Epidermal melanocyte (primary cell): ENCODE data around the gene TMEM127.
"Not testable (repeated sequence)": the region's sequence is repeated elsewhere in the genome, so short reads cannot be mapped to it uniquely, and the experiment has no call there.

Source experiments
- DNase-seq: peaks from one replicate; pipeline ENCODE4 v3.0.0; 2011; ENCODE audit warnings: low spot score; ENCODE audit not compliant: insufficient read length

Gene TMEM127

DNA sequence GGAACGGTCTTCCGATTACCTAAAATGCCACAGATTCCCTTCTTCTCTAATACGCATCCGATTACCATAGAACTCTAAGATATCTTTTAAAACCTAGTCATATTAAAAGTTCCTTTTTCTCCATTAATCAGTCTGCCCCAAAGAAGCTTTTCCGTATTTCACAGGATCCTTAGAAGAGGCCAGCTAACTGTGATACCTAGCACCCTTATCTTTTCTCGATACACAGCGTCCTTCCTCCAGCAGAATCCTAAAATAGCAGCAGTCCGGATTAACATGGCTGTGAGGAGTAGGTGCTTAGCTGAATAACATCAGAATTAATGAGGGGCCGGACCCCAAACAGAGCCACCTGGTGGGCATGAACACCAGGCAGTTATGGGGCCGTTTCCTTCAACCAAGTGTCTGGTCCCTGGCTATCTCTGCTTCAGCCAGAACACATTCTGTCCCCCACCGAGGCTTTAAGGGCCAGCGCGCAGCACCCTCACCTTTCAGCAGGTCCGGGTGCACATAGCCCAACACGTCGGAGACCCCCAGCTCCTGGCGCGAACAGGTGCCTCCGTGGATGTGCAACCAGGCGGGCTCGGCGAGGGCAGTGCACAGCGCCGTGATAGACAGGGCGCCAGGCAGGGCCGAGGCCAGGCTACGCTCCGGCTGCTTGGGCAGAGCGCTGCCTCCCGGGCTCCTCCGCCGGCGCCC is 995 bp downstream of the TMEM127 start:
- peak; percentile 41 for DNase-seq

- DNase-seq: no peak
Observed at GRCh38 chr2:96264086-96264485, 1.7 kb downstream of the TMEM127 start.

DNA sequence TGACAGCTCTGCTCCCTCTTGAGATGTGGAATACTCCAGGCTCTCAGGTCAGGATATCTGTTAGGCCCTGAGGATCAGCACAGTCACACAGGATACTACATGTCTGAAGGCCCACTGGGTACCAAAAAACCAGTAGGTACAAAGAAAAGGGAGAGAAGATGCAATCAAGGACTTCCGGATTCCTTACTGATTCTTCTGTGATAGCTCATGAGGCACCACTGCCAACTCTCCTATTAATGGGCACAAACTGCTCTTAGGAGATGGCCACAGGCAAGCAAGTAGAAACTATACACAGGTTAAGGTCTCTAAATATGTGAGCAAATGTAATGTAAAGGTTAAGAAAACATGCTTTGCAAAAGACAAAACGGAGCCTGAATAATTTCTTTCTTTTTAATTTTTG is 3.5 kb downstream of the TMEM127 start:
- DNase-seq: no peak

DNA sequence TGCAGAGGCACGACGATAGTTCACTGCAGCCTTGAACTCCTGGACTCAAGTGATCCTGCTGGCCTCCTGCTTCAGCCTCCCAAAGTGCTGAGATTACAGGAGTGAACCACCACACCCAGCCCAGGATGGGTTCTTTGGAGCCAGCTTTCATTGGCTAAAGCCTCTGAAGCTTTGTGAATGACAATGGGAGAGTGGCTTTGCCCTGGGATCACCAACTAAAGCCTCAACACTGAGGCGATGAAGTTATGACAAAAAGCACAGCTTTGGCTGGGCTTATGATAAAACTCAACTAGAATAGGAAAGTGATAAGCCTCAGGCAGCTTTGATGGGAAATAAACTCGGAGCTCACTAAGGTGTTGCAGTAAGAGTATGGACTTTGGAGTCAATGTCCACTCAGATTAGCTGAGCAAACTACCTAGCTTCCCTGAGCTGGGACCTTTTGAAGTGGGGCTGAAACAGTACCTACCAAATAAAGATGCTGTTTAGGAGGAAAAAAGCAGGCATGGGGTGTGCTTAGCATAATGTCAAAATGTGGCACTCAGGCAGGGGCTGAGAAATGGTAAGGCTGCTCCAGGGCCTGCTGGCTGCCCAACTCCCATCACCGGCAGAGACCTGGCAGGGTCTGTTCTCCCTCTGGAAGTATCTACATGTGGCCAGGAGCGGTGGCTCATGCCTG is 4.3 kb downstream of the TMEM127 start:
- DNase-seq: no peak

- DNase-seq: peak; percentile 69
Observed at GRCh38 chr2:96260387-96261260, 5.2 kb downstream of the TMEM127 start.

- DNase-seq: no peak
Observed at GRCh38 chr2:96259497-96259921, 6.3 kb downstream of the TMEM127 start.

DNA sequence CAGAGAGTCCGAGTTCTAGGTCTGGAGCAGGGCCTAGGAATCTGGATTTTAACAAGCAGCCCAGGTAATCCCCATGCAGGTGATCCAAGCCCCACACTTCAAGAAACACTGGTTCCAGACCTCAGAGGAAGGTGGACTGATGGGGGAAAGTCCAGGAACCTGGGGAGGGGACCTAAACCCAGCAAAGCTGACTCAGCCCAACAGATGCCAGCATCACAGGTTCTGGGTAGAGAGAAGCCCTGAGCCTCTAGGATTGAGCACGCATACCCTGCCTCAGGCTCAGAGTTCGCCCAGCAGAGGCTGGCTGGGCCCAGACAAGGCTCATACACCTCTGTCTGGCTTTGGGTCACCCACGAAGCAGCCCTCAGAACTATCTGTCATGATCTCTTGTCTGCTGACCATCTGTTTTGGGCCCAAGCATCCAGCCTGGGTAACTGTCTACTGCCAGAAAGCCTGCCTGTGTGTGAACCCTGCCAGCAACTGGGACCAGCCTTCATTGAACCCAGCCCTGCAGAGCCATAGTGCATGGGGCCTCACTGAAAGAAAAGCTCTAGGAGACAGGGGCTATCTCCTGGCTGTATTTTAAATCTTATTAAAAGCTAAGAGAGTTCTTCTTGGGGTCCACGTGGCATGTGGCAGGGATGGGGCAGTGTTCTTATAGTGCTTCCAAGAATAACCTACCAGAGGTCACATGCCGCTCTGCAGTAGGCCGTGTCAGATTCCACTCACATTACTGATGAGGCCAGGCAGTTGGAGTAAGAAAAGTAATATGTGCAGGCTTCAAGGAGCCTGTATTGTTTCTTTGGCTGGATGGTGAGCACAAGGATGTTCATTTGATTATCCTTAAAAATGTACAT is 7.4 kb downstream of the TMEM127 start:
- no peak for DNase-seq

DNA sequence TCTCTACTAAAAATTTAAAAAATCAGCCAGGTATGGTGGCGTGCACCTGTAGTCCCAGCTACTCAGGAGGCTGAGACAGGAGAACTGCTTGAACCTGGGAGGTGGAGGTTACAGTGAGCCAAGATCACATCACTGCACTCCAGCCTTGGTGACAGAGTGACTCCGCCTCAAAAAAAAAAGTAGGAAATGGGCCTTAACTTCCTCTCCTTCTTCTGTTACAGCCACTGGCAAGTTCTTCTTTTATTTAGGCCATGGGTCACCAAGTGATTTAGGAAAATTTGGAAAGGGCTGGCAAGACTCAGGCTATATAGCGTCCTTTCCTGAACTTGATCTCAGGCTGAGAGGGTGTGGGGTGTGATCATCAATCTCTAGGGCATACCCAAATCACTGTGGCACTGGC is 8.1 kb downstream of the TMEM127 start:
- not testable (repeated sequence) for DNase-seq

- no peak for DNase-seq
Observed at GRCh38 chr2:96256611-96257113, 9.1 kb downstream of the TMEM127 start.

GRCh38 chr2:96254571-96254970 is 11.2 kb downstream of the TMEM127 start:
- DNase-seq: no peak

DNA sequence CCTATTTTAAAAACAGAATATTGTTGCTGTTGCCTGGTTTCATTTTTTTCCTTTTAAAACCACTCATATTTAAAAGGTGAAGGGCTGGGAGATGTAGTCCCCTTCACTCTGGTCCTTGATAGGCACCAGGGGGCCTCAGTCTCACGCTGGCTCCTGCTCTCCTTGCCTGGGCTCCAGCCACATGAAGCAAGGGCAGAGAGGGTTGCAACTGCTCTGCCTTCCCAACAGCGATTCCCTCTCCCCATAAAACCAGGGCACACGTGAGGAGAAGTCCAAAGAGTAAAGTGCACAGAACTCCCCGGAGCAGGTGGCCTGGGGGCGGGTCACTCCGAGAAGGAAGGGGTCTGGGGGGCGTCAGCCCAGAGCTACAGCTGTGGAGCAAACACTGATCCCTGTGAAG is 12.8 kb downstream of the TMEM127 start:
- no peak for DNase-seq

- DNase-seq: no peak
Observed at GRCh38 chr2:96252526-96252925, 13.3 kb downstream of the TMEM127 start.

DNA sequence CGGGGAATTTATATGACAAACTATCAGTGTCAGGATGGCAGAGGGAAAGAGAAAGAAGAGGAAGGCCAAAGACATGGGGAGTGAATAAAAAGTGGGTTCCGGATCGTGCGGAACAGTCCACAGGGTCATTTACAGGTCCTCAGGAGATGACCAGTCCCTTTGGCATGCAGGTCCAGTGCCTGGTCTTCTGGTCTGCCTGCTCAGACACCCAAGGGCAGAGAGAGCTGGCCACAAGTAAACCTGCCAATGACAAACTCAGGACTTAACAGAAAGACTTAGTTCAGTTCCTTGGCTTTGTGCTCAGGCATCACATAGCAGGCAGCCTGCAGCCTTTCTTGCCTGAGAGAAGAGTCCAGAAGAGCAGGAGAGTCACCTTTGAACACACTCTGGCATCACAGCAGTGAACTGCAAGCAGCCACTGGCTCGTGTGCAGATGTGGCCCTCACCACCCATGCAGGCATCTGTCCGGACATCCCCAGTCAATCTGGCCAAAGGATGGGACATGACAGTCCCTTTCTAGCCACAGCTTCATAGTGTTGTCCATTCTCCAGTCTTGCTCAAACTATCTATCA is 14.0 kb downstream of the TMEM127 start:
- DNase-seq: peak; percentile 49

GRCh38 chr2:96250188-96250587 is 15.6 kb downstream of the TMEM127 start:
- no peak for DNase-seq

- peak; percentile 43 for DNase-seq
Observed at GRCh38 chr2:96249654-96250053, 16.1 kb downstream of the TMEM127 start.

- DNase-seq: no peak
Observed at GRCh38 chr2:96248624-96249023, 17.2 kb downstream of the TMEM127 start.

DNA sequence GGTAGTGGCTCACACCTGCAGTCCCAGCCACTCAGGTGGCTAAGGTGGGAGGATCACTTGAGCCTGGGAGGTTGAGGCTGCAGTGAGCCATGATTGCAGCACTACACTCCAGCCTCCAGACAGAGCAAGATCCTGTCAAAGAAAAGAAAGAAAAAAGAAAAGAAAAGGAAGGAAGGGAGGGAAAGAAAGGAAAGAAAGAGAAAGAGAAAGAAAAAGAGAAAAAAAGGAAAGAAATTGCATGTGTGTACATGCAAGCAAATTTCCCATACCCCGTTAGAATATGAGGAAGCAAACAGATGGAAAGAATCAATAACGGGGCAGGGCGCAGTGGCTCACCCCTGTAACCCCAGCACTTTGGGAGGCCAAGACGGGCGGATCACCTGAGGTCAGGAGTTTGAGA is 17.9 kb downstream of the TMEM127 start:
- DNase-seq: no peak

- DNase-seq: no peak
Observed at GRCh38 chr2:96247009-96247408, 18.8 kb downstream of the TMEM127 start.

DNA sequence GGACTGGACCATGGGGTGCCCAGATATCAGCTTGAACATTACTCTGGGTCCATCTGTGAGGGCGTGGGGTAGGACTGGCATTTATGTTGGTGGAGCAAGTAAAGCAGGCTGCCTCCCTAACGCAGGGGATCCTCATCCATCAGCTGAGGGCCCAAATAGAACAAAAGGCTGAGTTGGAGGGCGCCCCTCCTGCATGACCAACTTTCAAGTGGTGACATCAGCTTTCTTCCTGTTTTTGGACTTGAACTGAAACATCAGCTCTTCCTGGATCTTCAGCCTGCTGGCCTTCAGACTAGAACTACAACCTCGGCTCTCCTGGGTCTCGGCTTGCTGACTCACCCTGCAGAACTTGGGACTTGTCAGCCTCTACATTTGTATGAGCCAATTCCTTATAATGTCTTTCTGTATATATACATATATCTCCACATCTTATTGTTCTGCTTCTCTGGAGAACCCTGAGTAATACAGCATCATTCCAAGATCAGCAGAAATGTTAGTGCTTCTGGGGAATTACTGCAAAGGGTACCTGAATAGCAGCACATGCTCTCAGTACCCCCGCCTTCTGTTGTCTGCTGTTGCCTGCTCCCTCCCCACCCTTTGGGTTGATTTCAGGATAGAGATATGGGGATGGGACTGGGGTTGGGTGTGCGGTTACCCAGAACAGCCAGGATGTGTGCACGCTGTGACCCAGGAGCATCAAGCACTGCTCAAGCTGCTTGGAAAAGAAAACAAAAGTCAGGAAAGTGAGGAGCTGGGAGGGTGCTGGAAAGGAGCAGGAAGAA is 20.0 kb downstream of the TMEM127 start:
- no peak for DNase-seq

DNA sequence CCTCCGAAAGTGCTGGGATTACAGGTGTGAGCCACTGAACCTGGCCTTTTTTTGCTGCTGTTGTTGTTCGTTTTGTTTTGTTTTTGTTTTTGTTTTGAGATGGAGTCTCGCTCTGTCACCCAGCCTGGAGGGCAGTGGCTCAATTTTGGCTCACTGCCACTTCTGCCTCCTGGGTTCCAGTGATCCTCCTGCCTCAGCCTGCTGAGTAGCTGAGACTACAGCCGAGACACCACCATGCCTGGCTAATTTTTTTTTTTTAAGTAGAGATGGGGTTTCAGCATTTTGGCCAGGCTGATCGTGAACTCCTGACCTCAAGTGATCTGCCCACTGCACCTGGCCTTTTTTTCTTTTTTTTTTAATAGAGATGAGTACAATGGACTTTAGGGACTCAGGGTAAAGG is 22.0 kb downstream of the TMEM127 start:
- DNase-seq: no peak
